GM21447 (cell line): ENCODE data around the gene ABHD11.

Source experiments
- ATAC-seq: cut with Tn5 transposase; IDR thresholded peaks from one replicate; pipeline ENCODE4 v1.9.1; 2021; ENCODE audit not compliant: unreplicated experiment

The ABHD11 gene

GRCh38 chr7:73702665-73703064 lies 35.9 kb downstream of the ABHD11 start:
- no peak for ATAC-seq

GRCh38 chr7:73702226-73702625 lies 36.4 kb downstream of the ABHD11 start:
- ATAC-seq = no peak

GRCh38 chr7:73701357-73701995 lies 37.1 kb downstream of the ABHD11 start:
- no peak for ATAC-seq

GRCh38 chr7:73700581-73701134 lies 37.9 kb downstream of the ABHD11 start:
- ATAC-seq = no peak

GRCh38 chr7:73700069-73700423 lies 38.6 kb downstream of the ABHD11 start:
- no peak for ATAC-seq

GRCh38 chr7:73699370-73700068 lies 39.1 kb downstream of the ABHD11 start:
- ATAC-seq = no peak

- ATAC-seq = no peak
These were observed 40.2 kb downstream of the ABHD11 start for GRCh38 chr7:73698410-73698809.

GRCh38 chr7:73696372-73696771 lies 42.2 kb downstream of the ABHD11 start:
- ATAC-seq = no peak

GRCh38 chr7:73690646-73691045 lies 48.0 kb downstream of the ABHD11 start:
- ATAC-seq = no peak

GRCh38 chr7:73688288-73688687 lies 50.3 kb downstream of the ABHD11 start:
- ATAC-seq = no peak
